ENCODE results near the gene H2AZ1. TPM values are rescaled to one million over a fixed set of nuclear protein-coding genes. Genes with fewer than 3 reads are reported as not detected.

Gene H2AZ1
- total and polyA plus RNA-seq, 2 experiments from 2014 or later: 123 to 452 TPM

GRCh38 chr4:99983289-99983943 is 33.3 kb upstream of the H2AZ1 start:
- H3K27me3 ChIP-seq: no peaks in the 10 kb centered on the region
- no peak for TF ChIP-seq CTCF (IDR thresholded peaks at IDR 0.05; ENCODE audit: low read depth, low read length)
- H3K36me3 ChIP-seq: no peaks in the 10 kb centered on the region
- no peaks in the 10 kb centered on the region for H3K4me1 ChIP-seq (ENCODE audit: low read depth)
- H3K27ac ChIP-seq: no peak overlapping the region
- no peaks in the 10 kb centered on the region for H3K9me3 ChIP-seq (ENCODE audit: low read depth)
- DNase-seq (ENCODE audit: low read depth in 1 of 2, low spot score in 1 of 2): no peak
- no peak overlapping the region for H3K4me3 ChIP-seq

GRCh38 chr4:99979872-99980271 is 29.8 kb upstream of the H2AZ1 start:
- DNase-seq (ENCODE audit: low read depth in 1 of 2, low spot score in 1 of 2): no peak
- no peaks in the 10 kb centered on the region for H3K4me1 ChIP-seq (ENCODE audit: low read depth)
- no peaks in the 10 kb centered on the region for H3K27me3 ChIP-seq
- no peaks in the 10 kb centered on the region for H3K9me3 ChIP-seq (ENCODE audit: low read depth)
- no peak overlapping the region for H3K27ac ChIP-seq
- no peaks in the 10 kb centered on the region for H3K36me3 ChIP-seq
- no peak overlapping the region for H3K4me3 ChIP-seq
- TF ChIP-seq CTCF (IDR thresholded peaks at IDR 0.05; ENCODE audit: low read depth, low read length): no peak

- no peaks in the 10 kb centered on the region for H3K36me3 ChIP-seq
- no peaks in the 10 kb centered on the region for H3K27me3 ChIP-seq
- no peak overlapping the region for H3K27ac ChIP-seq
- H3K9me3 ChIP-seq (ENCODE audit: low read depth): no peaks in the 10 kb centered on the region
- no peak for TF ChIP-seq CTCF (IDR thresholded peaks at IDR 0.05; ENCODE audit: low read depth, low read length)
- no peak for DNase-seq (ENCODE audit: low read depth in 1 of 2, low spot score in 1 of 2)
- H3K4me3 ChIP-seq: no peak overlapping the region
- no peaks in the 10 kb centered on the region for H3K4me1 ChIP-seq (ENCODE audit: low read depth)
These were observed 21.5 kb upstream of the H2AZ1 start for GRCh38 chr4:99971453-99972111.

GRCh38 chr4:99968330-99968729 is 18.3 kb upstream of the H2AZ1 start:
- peak in 1 of 2 donors; percentile 12 for DNase-seq (ENCODE audit: low read depth in 1 of 2, low spot score in 1 of 2)
- Histone ChIP-seq H3K36me3 (no peaks in the 10 kb centered on the region), H3K27me3 (no peaks in the 10 kb centered on the region), H3K9me3 (ENCODE audit: low read depth) (no peaks in the 10 kb centered on the region), H3K4me3 (no peak overlapping the region), H3K27ac (no peak overlapping the region), H3K4me1 (ENCODE audit: low read depth) (no peaks in the 10 kb centered on the region)
- no peak for TF ChIP-seq CTCF (IDR thresholded peaks at IDR 0.05; ENCODE audit: low read depth, low read length)

GRCh38 chr4:99966692-99967091 is 16.6 kb upstream of the H2AZ1 start:
- H3K9me3 ChIP-seq (ENCODE audit: low read depth): no peaks in the 10 kb centered on the region
- no peak overlapping the region for H3K4me3 ChIP-seq
- no peak for DNase-seq (ENCODE audit: low read depth in 1 of 2, low spot score in 1 of 2)
- no peaks in the 10 kb centered on the region for H3K27me3 ChIP-seq
- no peak for TF ChIP-seq CTCF (IDR thresholded peaks at IDR 0.05; ENCODE audit: low read depth, low read length)
- no peaks in the 10 kb centered on the region for H3K4me1 ChIP-seq (ENCODE audit: low read depth)
- H3K27ac ChIP-seq: no peak overlapping the region
- no peaks in the 10 kb centered on the region for H3K36me3 ChIP-seq
